ENCODE measurements around the gene ZBTB7C.

ZBTB7C gene

GRCh38 chr18:48124857-48125626 is 284.1 kb downstream of the ZBTB7C start:
- DNase-seq (ENCODE audit: low read depth, low spot score), result no peak

- no peak for DNase-seq (ENCODE audit: low read depth, low spot score)
Measured at GRCh38 chr18:48123941-48124340, 285.2 kb downstream of the ZBTB7C start.

- DNase-seq (ENCODE audit: low read depth, low spot score), result peak; percentile 25
Measured at GRCh38 chr18:48123324-48123723, 285.9 kb downstream of the ZBTB7C start.

GRCh38 chr18:48122816-48123215 is 286.4 kb downstream of the ZBTB7C start:
- no peak for DNase-seq (ENCODE audit: low read depth, low spot score)

GRCh38 chr18:48122376-48122775 is 286.8 kb downstream of the ZBTB7C start:
- DNase-seq (ENCODE audit: low read depth, low spot score), result no peak

GRCh38 chr18:48121752-48122151 is 287.4 kb downstream of the ZBTB7C start:
- no peak for DNase-seq (ENCODE audit: low read depth, low spot score)

GRCh38 chr18:48119204-48119603 is 290.0 kb downstream of the ZBTB7C start:
- DNase-seq (ENCODE audit: low read depth, low spot score), result no peak

GRCh38 chr18:48116873-48117630 is 292.1 kb downstream of the ZBTB7C start:
- no peak for DNase-seq (ENCODE audit: low read depth, low spot score)

- no peak for DNase-seq (ENCODE audit: low read depth, low spot score)
Measured at GRCh38 chr18:48116017-48116416, 293.2 kb downstream of the ZBTB7C start.

GRCh38 chr18:48113691-48114090 is 295.5 kb downstream of the ZBTB7C start:
- DNase-seq (ENCODE audit: low read depth, low spot score), result no peak

GRCh38 chr18:48111587-48111986 is 297.6 kb downstream of the ZBTB7C start:
- DNase-seq (ENCODE audit: low read depth, low spot score), result no peak

- DNase-seq (ENCODE audit: low read depth, low spot score), result no peak
Measured at GRCh38 chr18:48110797-48111196, 298.4 kb downstream of the ZBTB7C start.

GRCh38 chr18:48109961-48110493 is 299.2 kb downstream of the ZBTB7C start:
- DNase-seq (ENCODE audit: low read depth, low spot score), result no peak

- no peak for DNase-seq (ENCODE audit: low read depth, low spot score)
Measured at GRCh38 chr18:48108136-48108535, 301.0 kb downstream of the ZBTB7C start.

GRCh38 chr18:48106976-48107781 is 302.0 kb downstream of the ZBTB7C start:
- DNase-seq (ENCODE audit: low read depth, low spot score), result no peak

GRCh38 chr18:48106498-48106897 is 302.7 kb downstream of the ZBTB7C start:
- no peak for DNase-seq (ENCODE audit: low read depth, low spot score)

GRCh38 chr18:48105317-48105716 is 303.9 kb downstream of the ZBTB7C start:
- no peak for DNase-seq (ENCODE audit: low read depth, low spot score)

GRCh38 chr18:48104705-48105104 is 304.5 kb downstream of the ZBTB7C start:
- DNase-seq (ENCODE audit: low read depth, low spot score), result no peak

GRCh38 chr18:48100651-48101165 is 308.5 kb downstream of the ZBTB7C start:
- no peak for DNase-seq (ENCODE audit: low read depth, low spot score)

GRCh38 chr18:48100165-48100575 is 309.0 kb downstream of the ZBTB7C start:
- no peak for DNase-seq (ENCODE audit: low read depth, low spot score)

GRCh38 chr18:48099481-48100164 is 309.6 kb downstream of the ZBTB7C start:
- no peak for DNase-seq (ENCODE audit: low read depth, low spot score)
